ENCODE measurements around the gene DOCK2.
"Not testable (repeated sequence)": the region's sequence is repeated elsewhere in the genome, so short reads cannot be mapped to it uniquely, and the experiment has no call there.

DOCK2 gene

DNA sequence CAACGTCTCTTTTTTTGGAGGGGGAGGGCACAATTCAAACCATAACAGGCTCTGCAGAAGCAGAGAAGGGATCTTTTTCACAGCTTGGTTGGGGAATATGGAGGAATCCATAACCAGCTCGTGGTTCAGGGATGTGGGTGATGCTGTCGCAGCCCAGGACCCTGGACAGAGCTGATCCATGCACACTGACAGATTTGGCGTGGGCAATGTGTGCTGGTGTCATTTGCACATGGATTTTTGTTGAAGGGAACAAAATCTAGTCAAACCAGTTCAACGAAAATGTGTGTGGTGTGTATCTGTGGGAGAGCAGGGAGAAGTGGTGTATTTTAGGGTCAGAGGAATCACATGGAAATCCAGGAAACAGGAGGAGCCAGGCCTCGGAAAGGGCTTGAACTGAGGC, 4.2 kb downstream of the DOCK2 start:
- DNase-seq: no peak

DNA sequence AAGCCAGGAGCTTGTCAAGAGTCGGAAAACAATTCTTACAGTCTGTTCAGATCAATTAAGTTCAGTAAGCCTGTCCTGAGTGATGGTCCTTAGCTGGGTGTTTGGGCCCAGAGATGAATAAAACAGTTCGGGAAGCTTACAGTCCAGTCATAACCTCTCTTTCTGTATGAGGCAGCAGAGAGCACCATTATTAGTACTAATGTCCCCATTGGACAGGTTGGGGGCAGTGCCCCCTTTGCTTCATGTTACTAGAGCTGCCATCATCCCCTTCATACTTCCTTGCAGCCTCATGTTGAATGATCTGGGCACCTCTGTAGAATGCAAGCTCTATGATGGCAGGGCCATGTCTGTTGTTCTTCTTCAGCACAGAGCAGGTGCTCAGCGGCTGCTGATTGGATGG, 9.8 kb downstream of the DOCK2 start:
- DNase-seq: no peak

DNA sequence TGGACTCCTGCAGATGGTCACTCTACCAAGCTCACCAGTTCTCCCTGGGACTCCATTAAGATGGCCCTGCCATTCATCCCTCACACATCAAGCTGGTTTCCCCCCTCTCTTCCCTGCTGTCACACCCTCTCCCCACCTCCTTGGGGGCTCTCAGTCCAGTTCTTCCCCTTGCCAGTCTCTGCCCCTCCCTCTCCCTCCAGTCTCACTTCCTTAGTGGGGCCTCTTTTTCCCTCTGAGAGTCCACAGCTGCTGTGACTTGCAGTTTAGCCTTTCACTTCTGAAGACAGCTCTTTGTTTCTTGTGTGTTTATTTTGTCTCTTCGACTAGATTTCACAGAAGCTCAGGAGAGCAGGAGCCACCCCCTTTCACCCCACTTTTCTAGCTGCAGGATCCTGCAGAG, 10.5 kb downstream of the DOCK2 start:
- DNase-seq: no peak

DNA sequence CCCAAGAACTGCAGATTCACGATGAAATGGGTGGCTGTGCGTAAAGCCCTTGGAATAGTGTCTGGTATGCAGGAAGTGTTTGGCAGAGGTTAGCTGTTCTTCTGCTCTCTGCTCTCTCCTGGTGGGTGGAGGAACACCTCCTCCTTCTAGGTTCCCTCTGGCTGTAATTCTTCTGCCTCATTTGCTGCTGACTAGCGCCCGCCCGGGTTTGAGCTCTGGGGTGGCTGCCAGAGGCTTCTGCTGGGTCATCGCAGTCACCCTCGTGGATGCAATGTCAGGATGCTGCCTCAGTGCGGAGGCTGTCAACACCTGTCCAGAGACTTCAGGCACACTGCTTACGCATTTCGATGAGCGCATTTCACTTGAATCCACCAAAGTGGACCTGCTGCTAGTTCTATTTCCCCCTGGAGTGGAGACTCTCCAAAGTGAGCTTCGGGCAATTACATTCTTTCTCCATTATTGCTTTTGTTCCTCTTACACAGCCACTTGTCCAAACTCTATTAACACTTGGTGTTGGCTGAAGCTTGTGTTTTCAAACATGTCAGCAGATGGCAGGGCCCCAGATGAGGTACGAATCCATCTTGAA, 11.7 kb downstream of the DOCK2 start:
- DNase-seq: no peak

DNA sequence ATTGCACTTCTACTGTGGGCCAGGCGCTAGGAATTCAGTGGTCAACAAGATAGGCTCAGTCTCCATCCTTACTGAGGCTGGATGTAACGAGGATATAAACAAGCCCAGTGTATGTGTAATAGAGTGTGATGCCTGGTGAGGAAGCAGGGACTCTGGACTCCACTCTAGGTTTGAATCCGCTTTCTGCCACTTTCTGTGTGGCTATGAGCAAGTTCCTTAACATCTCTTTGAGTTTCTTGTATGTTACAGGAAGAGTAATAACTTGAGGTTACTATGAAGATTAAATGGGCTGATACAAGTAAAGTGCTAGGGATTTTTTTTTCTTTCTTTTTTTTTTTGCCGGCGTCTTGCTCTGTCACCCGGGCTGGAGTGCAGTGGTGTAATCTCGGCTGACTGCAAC, 12.4 kb downstream of the DOCK2 start:
- DNase-seq: no peak

DNA sequence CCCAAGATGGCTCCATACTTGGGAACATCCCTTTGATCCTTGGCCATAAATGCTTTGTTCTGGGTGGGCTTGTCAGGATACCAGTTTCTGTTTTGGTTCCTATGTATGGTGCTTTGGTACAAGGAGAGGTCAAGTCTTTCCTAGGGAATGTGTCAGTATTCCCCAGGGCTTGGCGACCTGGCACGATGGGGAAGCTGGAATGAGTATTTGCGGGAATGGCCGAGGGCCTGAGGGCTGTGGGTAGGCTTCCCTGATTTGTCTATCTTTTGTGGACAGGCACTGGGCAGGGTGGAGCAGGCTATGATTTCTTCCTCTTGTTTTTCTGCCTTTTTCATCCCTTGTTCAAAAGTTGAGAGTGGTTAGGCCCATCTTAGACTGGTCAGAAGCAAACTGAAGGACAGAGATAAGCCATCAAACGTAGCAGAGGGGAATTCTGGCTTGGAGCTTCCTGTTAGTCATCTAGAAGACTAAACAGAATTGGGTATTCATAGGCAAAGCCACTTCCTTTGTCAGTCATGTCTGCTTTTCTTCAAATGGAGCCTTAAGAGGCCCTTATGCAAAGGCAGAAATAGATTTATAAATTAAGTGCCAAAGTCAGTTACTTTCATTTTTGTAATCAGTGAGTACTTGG, 13.7 kb downstream of the DOCK2 start:
- DNase-seq: no peak

DNA sequence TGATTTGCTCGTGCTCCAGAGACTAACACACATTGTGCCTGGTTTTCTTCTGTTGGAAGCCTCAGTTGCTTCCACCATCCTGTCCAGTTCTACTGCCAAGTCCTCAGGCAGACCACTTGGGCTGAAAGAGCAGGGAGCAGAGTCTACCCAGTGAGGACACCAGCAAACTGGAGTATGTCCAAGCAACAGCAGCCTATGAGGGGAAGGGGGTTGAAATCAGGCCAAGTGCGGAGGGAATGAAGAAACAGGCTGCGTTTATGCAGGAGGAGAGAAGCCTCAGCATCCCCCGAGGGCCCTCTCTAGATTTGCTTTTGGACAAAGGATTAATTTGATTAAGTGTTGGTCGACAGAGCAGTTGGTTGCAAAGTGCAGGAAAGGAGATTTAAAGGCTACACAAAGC, 14.5 kb downstream of the DOCK2 start:
- no peak for DNase-seq

DNA sequence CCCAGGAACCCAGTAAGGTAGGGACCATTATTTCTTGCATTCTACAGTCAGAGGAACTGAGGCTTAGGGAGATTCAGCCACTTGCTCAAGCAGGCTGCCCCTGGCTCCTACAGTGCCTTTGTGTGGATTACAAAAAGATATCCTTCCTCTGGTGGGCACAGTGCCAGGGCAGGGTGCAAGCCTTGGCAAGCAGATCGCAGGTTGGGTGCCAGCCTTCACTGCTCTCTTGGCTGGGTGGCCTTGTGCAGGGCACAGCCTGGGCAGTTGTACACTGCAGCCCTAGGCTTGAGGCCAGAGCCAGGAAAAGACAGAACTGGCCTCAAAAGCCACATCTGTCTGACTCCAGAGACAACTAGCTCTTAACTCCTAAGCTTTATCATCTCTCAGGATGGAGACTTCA, 15.0 kb downstream of the DOCK2 start:
- DNase-seq: no peak

DNA sequence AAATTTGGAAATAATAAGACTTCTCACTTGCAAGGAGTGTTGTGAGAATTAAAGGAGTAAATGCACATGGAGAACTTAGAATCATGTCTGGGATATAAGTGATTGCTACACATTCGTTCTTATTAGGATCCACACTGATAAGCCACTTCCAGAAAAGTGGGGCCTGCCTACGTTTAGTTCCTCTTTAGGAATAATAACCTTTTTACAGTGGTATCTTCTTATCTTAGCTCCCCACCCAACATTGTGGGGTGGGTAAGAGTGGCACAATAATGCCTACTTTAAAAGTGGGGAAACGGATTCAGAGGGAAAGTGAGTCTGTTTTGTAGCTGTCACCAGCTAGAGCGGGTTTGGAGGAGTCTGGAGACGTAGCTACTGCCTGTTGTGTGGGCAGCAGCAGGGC, 16.0 kb downstream of the DOCK2 start:
- no peak for DNase-seq

DNA sequence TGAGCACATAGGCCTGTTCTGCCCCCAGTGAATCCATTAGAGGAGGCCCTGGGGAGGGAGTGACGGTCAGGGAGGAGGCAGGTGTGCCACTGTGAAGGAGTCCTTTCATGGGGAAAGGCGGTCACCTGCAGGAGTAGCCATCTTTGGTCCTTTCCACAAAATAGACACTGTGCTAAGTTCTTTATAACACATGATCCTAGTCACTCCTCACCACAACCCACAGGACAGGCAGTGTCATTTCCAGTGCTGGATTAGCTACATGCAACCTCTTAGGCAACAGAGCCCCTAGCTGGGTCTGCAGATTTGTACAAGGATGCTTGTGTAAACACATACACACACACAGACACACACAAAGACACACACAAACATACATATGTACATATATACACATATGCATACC, 18.3 kb downstream of the DOCK2 start:
- DNase-seq: no peak

DNA sequence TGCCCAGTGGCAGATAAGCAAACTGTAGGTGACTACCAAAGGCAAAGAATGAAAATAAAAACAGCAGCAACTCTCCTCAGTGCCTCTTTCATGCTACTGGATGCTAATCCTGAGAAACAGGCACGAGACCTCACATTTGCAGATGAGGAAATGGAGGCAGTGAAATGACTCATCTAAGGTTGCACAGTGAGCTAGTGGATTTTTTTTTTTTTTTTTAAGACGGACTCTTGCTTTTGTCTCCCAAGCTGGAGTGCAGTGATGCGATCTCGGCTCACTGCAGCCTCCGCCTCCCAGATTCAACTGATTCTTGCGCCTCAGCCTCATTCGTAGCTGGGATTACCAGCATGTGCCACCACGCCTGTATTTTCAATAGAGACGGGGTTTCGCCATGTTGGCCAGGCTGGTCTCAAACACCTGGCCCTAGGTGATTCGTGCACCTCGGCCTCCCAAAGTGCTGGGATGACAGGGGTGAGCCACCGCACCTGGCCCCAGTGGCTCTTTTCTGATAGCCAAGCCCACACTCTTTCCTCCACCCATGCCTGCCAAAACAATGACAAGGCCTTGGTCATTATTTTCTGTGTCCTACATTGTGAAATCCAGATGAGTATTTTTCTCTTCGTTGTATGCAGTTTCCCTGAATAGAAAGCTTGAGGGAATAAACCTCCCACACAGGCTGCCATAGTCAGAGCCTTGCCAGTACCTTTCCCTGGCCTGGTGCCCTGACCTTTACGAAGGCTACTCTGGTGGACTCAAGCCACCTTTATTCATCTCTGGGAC, 19.2 kb downstream of the DOCK2 start:
- DNase-seq: no peak

DNA sequence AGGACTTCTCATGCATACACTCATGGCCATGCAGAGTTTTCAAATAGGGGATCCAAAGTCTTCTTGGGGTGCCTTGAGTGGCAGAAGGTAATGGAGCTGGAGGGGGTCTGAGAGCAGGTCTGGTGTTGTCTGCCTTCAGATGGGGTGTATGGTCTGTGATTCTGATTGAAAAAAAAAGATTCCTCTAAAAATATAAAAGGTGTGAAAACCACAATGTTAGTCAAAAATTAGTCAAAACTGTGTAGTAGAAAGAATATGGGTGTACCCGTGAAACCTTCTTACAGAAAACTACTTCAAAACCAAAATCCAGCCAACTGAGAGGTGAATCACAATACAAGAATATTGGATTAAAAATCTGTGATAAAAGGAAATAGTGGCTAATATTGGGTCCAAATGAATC, 20.1 kb downstream of the DOCK2 start:
- DNase-seq: no peak

DNA sequence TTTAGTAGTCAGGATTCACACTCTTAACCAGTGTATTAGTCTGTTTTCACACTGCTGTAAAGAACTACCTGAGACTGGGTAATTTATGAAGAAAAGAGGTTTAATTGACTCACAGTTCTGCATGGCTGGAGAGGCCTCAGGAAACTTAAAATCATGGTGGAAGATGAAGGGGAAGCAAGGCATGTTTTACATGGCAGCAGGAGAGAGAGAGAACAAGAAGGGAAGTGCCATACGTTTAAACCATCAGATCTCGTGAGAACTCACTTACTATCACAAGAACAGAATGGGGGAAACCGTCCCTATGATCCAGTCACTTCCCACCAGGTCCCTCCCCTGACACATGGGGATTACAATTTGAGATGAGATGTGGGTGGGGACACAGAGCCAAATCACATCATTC, 25.4 kb downstream of the DOCK2 start:
- DNase-seq: not testable (repeated sequence)

DNA sequence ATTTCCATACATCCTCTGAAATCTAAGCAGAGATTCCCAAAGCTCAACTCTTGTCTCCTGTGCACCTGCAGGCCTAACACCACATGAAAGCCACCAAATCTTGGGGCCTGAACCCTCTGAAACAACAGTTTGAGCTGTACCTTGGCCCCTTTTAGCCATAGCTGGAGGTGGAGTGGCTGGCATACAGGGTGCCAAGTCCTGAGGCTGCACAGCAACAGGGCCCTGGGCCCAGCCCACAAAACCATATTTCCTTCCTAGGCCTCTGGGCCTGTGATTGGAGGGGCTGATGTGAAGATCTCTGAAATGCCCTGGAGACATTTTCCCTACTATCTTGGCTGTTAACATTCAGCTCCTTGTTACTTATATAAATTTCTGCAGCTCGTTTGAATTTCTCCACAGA, 26.5 kb downstream of the DOCK2 start:
- DNase-seq: no peak

DNA sequence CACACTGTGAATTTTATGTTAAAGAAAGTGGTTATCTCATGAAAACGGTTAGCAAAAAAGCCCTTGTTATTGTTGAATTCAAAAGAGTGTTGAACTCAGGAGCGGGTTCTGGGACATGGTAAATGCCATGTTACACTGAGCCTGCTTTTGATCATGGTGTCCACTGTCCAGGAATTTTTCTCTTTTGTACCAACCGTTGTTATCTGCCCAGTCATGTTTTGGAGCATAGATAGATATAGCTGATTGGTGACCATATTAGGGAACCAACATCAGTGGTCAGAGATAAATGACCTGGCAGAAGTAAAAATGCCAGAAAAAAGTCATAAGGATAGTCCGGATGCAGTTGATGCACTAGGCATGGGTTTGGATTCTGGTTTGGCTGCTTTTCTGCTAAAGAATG, 29.3 kb downstream of the DOCK2 start:
- no peak for DNase-seq

DNA sequence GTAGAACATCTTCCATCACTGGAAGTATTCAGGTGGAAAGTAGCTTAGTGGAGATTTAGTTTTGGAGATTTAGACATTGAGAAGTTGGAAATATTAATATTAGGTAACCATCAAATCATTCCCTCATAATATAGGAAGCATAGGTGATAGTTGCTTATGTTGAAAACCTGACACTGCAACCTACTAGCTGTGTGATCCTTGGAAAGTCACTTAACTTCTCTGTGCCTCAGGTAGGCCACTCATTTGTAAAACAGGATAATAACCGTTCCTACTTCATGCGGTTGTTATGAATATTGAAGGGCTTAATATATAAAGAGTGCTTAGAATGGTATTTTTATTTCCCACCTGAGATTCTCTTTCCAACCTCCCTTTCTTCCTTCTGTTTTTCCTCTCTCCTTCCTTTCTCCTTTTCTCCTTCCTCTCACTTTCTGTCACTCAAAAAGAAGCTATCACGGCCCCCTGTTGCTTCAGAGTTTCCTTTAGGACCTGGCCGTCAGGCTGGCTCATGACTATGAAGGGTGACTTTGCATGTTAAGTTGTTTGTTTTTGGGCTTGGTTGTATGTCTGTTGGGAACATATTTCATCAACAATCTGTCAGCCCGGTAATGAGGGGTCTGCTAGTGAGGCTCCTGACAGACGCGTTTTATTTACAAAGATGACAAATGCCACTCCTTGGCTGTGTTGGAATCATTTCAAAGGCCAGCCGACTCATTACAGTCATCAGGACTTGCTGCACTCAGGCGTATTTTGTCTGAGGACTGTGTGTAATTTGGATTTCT, 31.0 kb downstream of the DOCK2 start:
- no peak for DNase-seq

DNA sequence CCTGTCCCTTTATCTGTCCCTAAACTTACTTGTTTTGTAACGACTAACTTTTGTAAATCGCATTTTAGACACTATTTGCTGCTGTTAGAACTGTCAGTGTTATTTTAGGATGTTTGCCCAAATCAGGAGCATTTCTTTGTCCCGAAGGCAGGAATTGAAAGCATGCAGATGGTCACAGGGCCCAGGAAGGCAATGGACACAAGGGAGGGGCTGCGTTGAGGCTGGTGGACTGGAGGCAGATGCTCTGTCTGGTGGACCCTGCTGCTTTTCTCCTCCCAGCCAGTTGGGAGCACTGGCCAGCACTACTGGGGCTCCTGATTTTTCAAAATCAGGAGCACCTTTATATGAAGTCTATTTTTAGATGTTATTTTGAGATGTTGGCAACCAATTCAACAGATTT, 31.7 kb downstream of the DOCK2 start:
- DNase-seq: no peak

DNA sequence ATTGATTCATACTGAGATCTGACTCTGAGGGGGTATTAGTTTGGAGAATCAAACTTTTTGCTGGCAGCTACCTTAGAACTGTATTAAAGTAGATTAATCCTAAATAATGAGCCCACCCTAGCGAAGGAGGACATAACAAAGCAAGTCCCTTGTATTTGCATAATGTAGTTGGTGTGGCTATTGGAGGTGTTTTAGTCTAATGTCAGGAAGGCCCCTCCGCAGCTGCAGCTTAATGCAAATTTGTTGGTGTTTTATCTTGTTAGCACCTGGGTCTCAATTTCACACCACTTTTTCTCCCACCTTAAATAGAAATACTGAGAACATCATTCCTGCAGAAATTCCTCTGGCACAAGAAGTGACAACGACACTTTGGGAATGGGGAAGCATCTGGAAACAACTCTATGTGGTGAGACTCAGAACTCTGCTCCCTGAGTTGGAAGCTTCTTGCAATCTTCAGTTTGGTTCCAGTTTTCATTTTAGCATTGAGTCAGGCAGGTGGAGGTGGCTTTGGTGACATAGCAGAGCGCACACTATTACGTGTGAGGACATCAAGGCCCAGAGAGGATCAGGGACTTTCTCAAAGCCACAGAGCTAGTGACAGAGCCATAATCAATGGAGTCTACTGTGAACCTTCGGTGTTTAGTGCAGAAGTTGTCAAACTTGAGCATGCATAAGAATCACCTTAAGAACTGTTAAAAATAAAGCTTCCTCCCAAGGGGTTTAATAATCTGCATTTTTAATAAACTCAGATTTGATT, 33.9 kb downstream of the DOCK2 start:
- DNase-seq: no peak

DNA sequence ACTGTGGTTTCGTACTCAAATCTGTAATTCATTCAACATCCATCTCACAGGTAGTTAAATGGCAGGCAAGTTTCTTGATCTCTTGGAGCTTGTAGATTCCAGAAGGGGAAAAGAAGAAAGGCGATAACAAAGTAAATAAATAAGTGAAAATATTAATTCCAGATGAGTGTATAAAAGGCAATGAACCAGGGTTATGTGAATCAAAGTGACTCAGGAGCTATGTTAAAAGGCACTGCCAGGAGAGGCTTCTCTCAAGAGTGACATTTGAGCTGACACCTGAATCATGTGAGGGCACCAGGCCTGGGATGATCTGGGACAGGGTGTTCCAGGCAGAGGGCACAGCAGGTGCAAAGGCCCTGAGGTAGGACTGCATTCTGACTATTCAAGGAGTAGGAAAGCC, 45.0 kb downstream of the DOCK2 start:
- no peak for DNase-seq

DNA sequence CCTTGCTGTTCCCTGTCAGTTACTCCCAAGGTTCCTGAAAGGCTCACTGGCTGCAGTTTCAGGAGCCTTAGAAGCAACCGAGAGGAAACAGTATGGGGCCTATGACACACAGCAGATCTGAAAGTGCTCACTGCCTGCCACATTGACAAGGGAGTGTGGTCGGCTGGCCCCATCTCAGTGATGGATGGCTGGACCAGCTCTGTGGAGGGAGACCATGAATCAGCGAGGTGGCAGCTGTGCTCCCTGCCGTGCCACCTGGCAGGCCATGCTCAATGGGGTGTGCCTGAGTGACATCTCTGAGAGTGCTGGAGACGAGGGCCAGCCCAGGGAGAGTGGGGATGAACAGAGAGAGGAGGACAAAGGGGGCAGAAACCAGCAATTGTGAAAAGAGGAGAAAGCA, 49.1 kb downstream of the DOCK2 start:
- DNase-seq: no peak

DNA sequence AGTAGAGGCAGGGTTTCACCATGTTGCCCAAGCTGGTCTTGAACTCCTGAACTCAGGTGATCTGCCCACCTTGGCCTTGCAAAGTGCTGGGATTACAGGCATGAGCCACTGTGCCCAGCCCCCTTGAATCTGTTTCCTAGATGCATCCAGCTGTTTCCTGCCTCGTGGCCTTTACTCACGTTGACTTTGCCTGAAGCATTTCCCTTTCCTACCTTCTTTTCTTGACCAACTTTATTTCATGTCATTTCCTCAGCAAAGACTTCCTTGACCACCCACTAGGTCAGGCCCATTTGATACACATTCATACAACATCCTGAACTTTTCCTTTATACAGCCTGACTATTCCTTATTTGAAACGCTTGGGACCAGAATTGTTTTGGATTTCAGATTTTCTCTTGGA, 51.0 kb downstream of the DOCK2 start:
- no peak for DNase-seq

DNA sequence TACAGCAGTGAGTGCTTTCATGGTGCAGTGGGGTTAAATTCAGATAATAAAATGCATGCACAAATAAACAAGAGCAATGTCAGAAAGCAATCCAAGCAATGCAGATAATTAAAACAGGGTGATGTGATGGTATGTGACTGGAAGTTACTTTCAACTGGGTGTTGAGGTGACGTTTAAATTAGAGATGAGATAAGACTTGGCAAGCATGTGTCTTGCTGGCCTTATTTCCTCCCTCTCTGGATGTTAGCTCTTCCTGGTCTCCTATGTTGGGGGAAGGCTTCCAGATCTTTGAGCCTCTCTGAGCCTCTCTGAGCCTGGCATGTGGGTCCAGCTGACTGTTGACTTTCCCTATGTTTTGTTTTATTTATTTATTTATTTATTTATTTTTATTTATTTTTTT, 54.4 kb downstream of the DOCK2 start:
- no peak for DNase-seq

DNA sequence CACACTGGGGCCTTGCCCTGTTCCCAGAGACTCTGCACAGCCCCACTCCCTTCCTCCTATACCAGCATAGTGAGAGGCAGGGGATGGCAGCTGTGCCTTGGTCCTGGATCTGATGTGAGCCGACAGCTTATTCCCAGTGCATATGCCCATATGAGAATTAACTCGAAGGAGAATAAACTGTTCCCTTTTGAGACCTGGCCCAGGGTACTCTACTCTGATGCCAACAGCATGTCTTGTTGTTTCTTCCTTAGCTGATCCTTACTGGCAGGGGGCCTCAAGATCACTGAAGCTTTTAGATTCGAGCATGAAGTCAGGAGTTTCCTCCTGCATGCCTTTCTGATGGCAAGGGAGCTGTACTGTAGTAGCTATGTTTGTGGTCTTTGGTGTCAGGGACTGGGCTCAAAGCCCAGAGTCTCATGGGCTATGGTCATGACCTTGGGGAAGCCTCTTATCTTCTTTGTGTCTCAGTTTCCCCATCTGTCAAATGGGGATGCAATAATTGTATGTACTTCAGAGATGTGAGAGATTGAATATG, 57.1 kb downstream of the DOCK2 start:
- DNase-seq: no peak

All from NCI-H2107 (cell line).